ENCODE measurements around the gene QTRT2.

Gene QTRT2

DNA sequence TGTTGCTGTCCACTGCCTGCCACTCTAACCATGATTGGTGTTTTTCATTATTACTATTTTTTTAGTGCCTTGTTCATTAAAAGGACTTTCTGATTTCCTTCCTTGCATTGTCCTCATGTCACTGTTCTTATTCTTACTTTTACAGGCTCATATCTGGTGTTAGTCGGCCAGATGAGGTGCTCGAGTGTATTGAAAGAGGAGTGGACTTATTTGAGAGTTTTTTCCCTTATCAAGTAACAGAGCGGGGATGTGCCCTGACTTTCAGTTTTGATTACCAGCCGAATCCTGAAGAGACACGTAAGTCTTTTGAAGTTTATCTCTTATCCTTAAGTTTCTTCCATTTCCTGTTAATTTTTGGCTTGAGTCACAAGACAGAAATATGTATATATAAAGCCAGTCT, 23.2 kb downstream of the QTRT2 start:
- DNase-seq, result no peak

DNA sequence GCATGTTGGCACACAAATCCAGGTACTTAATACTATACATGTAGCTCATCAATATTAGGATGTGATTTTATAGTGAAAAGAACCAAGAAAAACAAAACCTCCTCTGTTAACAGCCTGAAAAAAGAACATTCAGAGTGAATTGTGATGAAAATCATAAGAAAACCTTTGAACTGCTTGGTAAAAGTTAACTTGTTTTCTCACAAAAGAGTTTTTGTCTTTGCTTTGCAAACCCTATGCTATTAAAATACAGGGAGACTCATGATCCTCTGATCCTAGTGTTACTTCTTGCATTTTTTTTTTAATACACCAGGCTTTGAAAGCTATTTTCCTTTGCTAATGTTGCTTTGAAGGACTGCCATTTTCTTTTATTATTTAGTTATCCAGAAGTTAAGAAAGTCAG, 23.7 kb downstream of the QTRT2 start:
- no peak for DNase-seq

DNA sequence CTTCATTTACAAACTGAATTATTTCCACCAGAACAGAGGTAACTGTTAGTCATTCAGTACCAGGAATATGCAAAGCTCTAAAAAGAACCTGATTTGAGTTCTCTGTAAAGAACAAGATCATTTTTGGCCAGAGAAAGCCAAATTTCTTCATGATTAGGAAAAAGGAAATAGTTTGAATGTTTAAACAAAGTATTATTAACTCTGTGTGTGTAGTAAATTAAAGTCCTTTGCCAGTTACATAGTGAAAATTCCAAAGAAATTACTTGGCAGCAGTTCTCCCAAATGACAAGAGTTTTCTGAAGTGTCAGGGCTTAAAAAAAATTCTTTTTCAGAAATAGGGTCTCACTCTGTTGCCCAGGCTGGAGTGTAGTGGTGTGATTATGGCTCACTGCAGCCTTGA, 24.5 kb downstream of the QTRT2 start:
- DNase-seq, result no peak

GRCh38 chr3:114083112-114083511, 26.6 kb downstream of the QTRT2 start:
- DNase-seq, result no peak

GRCh38 chr3:114086356-114086755, 29.8 kb downstream of the QTRT2 start:
- DNase-seq, result no peak

DNA sequence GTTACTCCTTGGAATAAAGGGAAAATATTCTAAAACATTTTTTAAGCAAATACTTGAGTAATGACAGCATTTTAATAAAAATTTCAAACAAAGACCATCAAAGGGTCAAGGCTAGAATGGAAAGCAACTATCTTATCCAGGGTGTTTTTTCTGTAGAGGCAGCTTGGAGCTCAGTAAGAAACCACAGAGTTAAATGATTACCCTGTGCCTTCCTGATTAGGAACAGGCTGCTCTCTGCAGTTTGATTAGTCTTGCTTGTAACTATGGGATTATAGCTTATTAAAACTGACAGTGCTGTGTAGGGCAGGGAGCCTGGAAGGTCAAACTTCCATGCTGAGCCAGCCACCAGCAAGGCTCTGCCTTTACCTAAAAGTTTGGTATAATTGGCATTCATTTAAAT, 33.1 kb downstream of the QTRT2 start:
- no peak for DNase-seq

DNA sequence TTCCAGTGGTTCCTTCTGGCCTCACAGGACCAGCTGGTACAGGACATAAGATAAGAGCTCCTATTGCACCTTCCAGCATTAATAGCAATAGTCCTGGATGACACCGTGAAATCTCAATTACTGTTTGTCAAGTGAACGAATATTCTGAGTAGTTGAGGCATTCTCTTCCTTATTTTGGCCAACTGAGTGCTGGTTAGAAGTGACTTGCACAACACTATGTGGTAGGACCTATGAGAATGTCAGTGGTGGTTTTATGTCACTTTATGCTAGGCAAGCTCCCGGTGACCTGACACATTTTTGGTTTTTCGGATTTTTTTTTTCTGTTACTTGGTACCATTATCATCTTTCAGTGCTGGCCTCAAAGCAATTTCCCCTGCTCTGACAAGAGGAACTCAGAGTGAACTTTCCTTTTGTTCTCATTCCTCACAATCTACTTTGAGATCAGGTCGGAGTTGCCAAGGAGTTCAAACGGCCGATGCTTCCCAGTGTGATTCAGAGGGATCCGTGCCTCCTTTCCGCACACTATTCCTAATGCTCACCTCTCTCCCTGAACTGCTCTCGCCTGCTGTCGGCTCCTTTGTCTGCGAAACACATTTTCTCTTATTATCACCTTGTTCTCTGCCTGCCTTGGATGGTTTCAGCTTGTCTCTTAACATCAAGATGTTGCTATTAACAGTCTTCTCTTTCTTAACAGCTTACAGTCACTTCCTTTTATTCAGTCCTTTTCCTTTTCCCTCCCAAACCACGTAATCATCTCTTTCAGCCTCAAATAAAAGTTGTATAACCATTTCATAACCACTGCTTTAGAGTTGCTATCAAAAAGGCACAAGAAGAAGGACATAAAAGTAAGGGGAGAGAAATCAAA, 35.8 kb downstream of the QTRT2 start:
- DNase-seq, result no peak

DNA sequence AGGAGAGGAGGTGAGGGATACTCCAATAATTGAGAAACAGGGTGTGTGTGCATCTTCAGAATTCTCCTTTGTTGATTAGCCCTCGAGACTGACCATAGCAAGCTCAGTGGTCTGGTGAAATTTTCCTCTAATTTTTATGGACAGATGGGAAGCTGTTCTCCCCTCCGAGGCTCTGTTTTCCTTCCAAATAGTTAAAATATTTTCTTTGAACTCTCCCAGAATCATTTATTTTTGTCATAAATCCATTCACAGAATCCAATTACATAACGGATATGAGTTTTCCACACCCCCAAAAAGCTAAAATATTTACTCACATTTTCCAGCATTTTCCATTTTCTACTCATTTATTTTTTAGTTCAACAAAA, 36.5 kb downstream of the QTRT2 start:
- DNase-seq, result no peak

DNA sequence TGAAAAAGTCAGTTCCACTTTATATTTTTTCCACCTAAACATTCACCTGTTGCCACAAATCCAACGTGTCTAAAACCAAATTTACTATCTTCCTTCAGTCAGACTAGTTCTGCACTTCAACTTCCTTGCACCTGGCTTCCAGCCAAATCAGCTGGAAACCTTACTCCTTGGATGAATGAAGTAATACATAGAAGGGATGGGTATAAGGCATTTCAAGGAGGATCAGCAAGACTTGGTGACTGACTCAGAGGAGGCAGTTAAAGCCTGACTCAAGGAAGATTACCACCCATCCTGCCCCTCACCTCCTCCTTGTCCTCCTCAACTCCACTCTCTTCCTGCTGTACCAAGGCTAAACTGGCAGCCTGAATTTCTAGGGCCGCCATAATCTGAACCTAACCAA, 37.1 kb downstream of the QTRT2 start:
- no peak for DNase-seq

DNA sequence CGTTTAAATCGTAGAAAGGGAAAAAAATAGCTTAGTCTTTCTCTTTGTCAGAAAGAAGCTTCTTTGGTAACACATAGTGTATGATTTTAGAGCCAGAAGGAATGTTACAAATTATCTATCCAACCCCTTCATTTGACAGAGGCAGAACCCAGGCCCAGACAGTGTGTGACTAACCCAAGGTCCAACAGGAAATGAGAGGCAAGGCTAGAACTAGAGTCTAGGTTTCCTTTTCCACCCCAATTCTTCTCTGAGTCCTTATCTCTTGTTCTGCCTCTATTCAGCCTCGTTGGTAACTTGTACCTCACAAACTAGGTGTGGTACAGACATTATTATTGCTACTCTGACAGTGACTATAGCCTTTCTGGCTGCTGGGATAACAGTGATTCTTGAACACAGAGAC, 39.3 kb downstream of the QTRT2 start:
- no peak for DNase-seq

DNA sequence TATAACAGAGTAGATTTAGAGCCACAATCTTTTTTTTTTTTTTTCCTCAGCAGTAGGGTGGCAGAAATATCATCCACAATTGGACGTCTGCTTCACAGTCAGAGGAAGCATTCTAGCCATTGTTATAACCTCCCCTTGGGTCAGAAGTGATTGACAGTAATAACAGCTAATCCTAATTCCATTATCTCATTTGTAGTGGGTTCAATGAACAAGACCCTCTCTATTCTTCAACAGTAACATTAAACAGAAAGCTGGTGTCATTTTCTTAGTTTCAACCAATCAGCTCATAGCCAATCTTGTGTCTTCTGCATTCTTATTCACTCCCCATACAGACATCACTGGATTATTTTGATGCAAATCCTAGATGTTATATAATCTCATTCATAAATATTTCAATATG, 44.6 kb downstream of the QTRT2 start:
- DNase-seq, result no peak

DNA sequence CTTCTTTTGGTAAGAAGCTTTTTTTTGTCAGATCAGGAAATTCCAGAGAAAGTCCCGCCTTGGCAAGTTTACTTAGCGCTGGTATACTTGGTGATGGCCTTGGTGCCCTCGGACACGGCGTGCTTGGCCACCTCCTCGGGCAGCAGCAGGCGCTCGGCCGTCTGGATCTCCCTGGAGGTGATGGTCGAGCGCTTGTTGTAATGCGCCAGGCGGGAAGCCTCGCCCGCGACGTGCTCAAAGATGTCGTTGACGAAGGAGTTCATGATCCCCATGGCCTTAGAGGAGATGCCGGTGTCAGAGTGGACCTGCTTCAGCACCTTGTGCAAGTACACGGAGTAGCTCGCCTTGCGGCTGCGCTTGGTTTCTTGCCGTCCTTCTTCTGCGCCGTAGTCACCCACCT, 46.6 kb downstream of the QTRT2 start:
- no peak for DNase-seq

DNA sequence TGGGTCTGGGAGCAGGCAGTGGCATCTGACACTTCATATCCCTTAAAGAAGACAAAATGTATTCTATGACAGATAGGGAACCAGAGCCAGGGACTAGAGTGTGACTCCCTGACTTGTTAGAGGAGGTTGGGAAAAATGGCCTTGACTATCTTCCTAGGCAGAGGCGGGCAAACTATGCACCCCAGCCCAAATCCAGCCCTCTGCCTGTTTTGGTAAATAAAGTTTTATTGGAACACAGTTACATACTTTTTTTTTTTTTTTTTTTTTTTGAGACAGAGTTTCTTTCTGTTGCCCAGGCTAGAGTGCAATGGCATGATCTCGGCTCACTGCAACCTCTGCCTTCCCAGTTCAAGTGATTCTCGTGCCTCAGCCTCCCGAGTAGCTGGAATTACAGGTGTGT, 47.3 kb downstream of the QTRT2 start:
- no peak for DNase-seq

DNA sequence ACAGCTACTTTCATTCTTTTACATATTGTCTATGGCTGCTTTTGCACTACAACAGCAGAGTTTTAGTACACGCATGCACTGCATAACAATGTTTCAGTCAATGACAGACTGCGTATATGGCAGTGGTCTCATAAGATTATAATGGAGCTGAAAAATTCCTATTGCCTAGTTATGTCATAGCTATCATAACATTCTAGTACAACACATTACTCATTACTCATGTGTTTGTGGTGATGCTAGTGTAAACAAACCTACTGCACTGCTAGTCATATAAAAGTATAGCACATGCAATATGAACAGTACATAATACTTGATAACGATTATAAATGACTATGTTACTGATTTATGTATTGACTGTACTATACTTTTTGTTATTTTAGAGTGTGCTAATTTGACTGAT, 47.9 kb downstream of the QTRT2 start:
- no peak for DNase-seq

GRCh38 chr3:114108137-114108536, 51.6 kb downstream of the QTRT2 start:
- DNase-seq, result no peak

- DNase-seq, result no peak
These were observed 53.9 kb downstream of the QTRT2 start for GRCh38 chr3:114110439-114110838.

- DNase-seq, result no peak
These were observed 54.7 kb downstream of the QTRT2 start for GRCh38 chr3:114111060-114111770.

GRCh38 chr3:114112696-114113095, 56.2 kb downstream of the QTRT2 start:
- no peak for DNase-seq

DNA sequence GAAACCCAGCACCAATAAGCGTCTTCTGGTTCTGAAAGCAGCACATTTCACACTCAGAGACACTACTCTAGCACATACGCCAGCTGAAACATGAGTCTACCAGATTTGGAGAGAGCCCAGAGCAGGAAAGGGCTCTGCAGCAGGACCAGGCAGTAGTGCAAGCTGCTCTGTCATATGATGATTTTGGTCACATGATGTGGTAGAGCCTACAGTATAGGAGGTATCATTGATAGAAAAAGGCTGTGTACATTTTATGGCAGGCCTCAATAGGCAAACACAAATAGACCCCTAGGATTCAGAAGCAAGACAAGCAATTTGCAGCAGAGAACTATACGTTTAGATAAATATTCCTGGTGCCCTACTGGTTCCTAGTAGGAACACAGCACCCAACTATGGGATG, 58.2 kb downstream of the QTRT2 start:
- no peak for DNase-seq

GRCh38 chr3:114115143-114115542, 58.6 kb downstream of the QTRT2 start:
- no peak for DNase-seq

DNA sequence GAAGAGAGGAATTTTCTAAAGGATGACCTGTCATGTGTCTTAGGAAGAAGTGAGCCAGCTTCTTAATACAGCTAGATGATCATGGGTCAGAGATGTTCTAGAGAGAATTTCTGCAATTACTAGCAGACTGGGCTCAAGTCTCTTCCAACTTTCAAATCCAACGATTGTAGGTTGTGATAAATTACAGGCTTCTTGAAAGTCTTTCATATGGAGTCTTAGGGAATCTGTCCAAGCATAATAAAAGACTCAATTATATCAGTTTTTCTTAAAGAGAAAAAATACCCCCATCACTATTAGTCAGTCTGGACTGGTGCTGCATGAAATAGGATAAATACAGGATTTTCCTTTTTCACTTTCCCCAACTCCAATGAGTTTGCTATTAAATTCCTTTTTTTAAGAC, 63.2 kb downstream of the QTRT2 start:
- DNase-seq, result no peak

DNA sequence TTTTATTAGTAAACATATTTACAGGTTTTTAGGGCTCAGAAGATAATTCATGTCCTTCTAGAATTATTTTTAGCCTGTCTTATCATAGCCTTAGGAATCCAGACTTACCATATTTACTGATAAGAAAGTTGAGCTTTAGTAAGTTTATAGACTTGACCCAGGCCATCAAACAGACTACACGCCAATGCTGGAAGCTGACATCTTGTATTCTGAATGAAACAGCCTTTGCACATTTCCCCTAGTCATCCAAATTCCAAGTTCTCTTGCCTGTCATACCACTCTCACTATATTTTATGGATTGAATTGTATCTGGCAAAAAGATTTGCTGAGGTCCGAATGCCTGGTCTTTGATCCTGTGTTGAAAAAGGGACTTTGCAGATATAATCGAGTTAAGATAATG, 63.7 kb downstream of the QTRT2 start:
- no peak for DNase-seq

DNA sequence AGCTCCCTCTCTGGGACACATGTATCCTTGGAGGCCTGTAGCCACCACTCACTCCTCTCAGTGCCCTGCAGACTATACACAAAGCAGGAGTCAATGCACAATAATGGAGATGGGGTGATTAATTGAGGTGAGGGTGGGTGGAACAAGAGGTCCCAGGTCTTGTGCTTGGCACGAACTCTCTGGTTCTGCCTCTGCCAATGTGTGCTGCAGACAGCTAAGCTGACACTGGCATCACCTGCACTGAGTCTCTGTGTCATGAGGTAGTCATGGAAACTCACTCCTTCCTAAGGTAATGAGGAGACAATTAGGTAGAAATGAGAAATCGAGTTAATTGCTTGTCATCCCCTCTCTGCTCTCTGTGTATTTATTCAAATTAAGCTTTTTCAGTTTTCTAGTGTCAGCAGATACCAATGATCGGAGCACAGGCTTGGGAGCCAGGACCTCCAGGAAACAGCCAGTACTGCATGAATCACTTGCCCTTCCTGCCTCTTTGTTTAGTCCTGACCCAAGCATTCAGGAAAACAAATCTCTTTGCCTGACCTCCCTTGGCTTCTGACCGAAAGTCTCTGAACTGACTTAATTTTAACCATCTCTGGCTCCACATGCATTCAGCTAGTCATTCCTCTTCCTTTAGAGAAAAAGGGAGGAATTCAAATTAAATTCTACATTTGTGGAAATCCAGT, 65.6 kb downstream of the QTRT2 start:
- DNase-seq, result no peak

DNA sequence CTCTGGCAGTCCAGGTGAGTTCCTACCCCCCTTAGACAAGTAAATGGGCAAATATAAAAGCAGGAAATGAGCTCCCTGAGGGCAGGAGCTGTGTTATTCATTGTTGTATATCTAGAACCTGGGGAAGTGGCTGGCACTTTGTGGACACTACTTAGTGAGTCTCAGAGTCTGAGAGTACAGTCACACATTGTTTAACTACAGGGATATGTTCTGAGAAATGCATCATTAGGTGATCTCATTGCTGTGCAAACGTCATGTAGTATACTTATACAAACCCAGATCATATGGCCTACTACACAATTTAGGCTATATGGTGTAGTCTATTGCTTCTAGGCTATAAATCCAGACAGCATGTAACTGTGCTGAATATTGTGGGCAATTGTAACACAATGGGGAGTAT, 69.9 kb downstream of the QTRT2 start:
- no peak for DNase-seq
